Esophagus squamous epithelium (tissue), 4 donors: ENCODE data around the gene CRYBA4.

Experiments used
- CTCF ChIP-seq, 6 experiments: fragments of 450-650 bp in 4 of 6; fragments of 200-600 bp in 2 of 6; sonication (generic) in 2 of 6; IDR thresholded peaks; one replicate each; pipeline ENCODE4 v1.5.1; 2016 to 2019; ENCODE audit warnings: antibody characterized with exemption in 6 of 6, mild to moderate bottlenecking in 4 of 6, moderate library complexity in 4 of 6
- POLR2A ChIP-seq, 4 donors: fragments of 450-650 bp; IDR thresholded peaks; one replicate each; pipeline ENCODE4 v1.6.1; 2017; ENCODE audit warnings: antibody characterized with exemption in 4 of 4, mild to moderate bottlenecking in 4 of 4, moderate library complexity in 3 of 4

- TF ChIP-seq CTCF (IDR thresholded peaks at IDR 0.05) (no peak), POLR2A (IDR thresholded peaks at IDR 0.05) (no peak)
Measured at GRCh38 chr22:26623984-26624383, 2.2 kb downstream of the CRYBA4 start.
